Dedifferentiated amniotic fluid mesenchymal stem cell (primary cell): ENCODE measurements around the gene PLIN1.
A peak's percentile ranks its signal among the peaks of the same experiment; 100 is the strongest.

ENCODE experiments used
- DNase-seq: peaks from one replicate; pipeline ENCODE4 v3.0.0-alpha.2; 2016; ENCODE audit errors: extremely low spot score

Gene PLIN1

DNA sequence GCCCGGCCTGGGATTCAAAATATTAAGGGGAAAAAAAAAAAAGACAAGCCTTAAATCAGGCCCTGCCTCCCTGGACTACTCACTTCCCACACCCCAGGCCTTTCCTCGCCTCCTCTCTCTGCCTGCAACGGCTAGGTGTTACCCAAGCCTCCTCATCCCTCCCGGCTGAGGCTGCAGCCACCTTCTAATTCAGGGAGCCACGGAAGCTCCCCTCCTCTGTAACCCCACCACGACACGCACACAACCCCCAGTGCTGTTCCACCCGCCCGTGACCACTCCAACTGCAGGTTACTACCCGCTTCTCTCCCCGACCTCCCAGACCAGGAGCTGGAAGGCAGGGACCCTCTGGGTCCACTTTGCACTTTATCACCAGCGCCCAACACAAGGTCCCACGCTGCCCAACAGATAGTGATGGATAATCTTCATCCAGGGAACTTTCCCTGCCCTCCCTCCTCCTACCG is 24.8 kb downstream of the PLIN1 start:
- no peak for DNase-seq

DNA sequence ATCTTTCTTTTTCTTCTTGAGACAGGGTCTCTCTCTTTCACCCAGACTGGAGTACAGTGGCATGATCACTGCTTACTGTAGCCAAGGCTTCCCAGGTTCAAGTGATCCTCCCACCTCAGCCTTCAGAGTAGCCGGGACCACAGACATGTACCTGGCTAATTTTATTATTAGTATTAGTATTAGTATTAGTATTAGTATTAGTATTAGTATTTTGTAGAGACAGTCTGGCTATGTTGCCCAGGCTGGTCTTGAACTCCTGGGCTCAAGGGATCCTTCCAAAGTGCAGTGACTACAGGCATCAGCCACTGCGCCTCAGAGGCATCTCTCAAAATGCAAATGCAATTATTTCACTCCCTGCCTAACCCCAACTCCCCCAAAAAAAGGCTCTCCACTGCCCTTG is 25.6 kb downstream of the PLIN1 start:
- no peak for DNase-seq

- no peak for DNase-seq
These were observed 26.5 kb downstream of the PLIN1 start for GRCh38 chr15:89652666-89653065.

DNA sequence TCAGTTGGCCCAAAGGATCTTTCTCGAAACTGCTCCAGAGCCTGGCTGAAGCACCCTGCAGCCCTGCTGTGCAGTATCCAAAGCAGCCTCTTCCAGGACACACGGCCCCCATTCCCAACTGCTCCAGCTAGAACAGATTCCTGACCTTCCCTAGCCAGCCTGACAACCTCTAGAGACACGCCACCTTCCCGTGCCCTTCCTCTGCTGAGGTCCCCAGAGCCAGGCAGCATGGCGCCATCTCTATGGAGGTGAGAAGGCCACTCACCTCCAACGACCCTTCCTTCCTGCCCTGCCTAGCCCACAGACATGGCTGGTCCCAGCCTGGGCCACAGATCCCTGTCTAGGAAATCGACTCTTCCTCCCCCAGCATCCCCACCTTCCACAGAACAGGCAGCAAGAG is 27.0 kb downstream of the PLIN1 start:
- DNase-seq, result no peak

DNA sequence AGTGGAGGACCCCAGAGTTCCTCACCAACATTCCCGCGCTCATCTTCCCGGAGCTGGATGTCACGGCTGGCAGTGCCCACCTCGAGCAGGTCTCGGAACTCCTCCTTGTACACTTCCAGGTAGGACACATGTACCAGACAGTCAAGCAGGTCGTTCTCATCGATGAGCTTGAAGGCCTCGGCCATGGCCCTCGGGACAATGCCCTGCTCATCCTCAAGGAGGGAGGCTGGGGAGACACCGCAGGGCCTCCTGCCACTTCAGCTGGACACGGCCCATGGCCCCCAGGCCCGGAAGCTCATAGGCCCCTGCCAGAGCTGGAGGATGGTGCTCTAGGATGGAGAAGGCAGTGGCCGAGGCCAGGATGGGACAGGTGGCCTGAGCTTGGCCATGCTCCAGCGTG is 29.5 kb downstream of the PLIN1 start:
- no peak for DNase-seq

GRCh38 chr15:89649013-89649625 is 30.0 kb downstream of the PLIN1 start:
- DNase-seq, result no peak

DNA sequence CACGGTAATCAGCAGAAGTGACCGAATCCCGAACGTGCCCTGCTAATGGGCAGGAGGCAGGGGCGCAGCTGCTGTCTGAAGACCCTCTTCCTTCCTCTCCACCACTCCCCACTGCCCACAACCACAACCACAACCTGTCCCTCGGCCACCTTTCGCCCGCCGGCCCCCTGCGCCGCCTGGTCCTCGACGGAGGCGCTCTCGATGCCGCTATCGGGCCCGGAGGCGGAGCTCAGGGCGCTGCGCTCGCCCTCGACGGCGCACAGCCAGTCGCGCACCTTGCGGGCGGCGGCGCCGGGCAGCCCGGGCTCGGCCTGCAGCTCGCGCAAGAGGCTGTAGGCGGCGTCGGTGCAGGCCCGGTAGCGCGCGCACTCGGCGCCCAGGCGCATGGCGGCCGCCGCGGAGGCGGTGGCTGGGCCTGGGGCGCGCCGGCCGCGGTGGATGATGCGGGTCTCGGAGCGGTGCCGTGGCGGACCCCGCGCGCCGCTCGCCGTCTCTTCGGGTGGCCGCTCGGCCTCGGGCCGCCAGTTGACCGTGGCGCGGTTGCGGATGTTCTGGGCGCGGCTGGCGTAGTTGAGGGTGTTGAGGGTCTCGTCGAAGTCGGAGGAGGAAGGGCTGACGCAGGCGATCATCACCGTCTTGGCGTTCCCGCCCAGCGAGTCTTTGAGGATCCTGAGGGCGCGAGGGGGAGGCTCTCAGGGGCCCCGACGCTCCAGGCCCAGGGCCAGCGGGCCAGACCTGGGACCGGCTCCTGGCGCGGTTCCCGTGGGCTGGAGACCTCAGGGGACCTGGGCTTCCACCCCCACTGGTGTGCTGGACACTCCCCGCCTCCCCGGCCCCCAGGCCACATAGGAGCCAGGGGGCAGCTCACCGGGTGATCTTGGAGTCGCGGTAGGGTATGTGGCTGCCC is 30.8 kb downstream of the PLIN1 start:
- DNase-seq, result no peak

DNA sequence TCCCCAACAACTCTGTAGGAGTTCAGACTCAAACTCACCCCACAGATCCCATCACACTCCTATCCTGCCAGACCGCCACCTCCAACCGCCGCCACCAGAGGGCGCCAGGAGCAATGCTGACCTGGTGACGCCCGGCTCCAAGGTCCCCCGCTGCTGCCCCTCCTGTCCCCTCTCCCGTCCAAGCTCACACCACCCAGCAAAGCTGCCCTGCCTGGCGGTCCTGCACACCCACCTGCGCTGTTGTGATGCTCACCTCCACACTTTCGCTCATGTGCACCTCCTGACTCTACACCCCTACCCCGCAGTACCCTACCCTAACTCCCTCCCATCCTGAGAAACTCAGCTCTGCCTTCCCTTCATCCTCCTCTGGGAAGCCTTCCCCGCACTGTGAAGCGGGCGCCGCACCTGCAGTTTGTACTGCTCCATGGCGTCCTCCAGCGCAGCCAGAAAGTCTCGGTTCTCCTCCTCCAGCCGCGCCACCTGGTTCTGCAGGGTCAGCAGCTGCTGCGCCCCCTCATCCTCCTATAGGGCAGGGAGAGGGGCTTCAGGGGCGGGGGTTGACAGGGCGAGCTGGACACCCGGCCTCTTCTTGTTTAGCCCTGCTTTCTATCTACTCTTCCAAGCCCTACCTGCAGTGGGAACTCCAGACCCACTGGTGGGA is 31.8 kb downstream of the PLIN1 start:
- peak; percentile 27 for DNase-seq

GRCh38 chr15:89646416-89647141 is 32.6 kb downstream of the PLIN1 start:
- DNase-seq, result no peak

DNA sequence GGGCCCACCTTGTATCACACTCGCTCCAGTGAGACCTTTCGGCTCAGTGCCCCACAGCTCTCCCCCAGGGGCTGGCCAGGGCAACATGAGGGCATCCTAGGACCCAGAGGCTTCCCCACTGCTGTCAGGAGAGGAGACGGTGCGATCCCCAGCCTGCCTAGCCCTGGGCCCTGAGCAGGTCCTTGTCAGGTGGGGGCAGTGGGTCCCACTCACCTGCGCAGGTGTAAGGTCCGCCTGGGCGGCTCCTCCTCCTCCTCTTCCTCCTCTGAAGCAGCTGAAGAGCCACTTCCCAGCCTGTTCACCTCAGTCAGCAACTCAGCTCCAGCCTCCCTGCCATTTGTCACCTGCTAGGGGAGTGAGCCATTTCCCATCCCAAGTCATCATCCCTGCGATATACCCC is 33.5 kb downstream of the PLIN1 start:
- DNase-seq, result no peak

- DNase-seq, result no peak
These were observed 37.1 kb downstream of the PLIN1 start for GRCh38 chr15:89642106-89642505.

GRCh38 chr15:89641053-89641452 is 38.1 kb downstream of the PLIN1 start:
- no peak for DNase-seq

DNA sequence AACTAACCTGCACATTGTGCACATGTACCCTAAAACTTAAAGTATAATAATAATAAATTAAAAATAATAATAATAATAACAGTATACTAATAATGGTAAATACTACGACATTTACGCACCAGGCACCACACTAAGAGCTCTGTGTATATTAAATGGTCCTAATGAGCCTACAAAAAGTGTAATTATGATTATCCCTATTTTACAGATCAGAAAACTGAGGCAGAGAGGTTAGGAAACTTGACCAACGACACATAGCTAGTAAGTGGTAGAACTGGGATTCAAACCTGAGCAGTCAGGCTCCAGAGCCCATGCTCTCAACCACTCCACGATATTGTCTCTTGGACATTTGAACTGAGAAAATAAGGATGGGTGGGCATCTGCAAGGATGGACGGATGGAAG is 38.9 kb downstream of the PLIN1 start:
- no peak for DNase-seq

DNA sequence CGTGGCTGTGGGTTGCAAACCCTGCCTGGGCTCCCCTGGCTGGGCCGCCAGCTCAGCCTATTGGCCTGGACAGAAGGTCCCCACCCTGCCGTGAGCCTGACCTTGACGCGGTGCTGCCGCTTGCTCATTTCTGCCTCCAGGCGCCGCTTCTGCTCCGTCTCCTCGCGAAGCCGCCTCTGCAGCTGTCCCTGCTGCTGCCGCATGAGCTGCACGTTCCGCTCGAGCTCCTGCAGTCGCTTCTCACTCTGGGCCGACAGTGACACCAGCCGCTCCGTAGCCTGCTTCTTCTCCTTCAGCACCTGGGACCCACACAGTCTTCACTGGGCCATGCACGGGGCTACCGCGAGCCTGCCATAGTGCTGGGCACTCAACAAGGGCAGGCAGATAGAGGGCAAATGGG is 45.6 kb downstream of the PLIN1 start:
- DNase-seq, result no peak

DNA sequence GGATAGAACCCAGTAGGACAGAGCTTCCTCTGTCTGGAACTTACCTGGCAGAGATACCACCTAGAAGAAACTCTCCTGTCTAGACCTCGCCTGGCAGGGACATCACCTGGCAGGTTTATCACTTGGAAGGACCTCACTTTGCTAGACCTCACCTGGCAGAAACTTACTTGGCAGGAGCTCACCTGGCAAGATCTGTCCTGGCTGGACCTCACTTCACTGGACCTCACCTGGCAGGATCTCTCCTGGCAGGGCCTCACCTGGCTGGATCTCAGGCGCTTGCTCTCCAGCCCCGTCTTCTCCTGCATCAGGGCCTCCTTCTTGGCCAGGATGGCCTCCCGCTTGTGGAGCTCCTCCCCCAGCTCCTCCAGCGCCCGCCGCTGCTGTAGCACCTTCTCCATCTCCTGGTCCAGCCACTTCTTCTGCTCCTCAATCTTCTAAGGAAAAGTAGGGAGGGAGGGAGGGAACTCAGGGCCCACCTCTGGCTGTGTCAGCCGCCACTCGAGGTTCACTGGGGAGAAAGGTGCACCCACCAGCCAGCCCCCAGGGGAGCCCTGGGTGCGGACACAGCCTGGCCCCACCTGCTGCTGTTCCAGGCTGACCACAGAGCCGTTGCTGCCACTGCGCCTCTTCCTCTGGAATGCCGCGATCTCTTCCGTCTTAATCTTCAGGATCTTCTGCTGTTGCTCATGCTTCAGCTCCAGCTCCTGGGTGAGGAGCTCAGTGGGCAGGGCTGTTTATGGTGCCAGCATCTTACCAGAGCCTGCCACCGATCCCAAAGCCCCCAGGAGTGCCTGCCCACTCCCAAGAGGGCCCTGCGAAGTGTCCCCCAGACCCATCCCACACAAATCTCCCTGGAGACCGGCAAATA is 46.4 kb downstream of the PLIN1 start:
- DNase-seq, result no peak

DNA sequence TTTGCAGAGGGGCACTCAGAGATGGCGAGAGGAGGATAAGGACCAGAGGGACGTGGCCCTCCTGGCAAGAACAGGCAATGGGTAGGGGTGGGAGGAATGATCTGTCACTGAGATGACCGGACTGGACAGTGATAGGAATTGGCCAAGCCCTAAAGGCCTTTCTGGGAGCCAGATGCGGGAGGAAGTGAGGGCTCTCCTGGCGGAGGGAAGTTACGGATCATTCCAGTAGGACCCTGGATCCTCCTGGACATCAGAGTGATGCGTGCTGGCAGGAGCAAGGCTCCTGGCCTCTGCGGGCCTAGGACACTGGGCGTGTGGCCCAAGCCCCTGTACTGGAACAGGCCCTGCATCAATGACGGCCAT is 47.3 kb downstream of the PLIN1 start:
- DNase-seq, result no peak

DNA sequence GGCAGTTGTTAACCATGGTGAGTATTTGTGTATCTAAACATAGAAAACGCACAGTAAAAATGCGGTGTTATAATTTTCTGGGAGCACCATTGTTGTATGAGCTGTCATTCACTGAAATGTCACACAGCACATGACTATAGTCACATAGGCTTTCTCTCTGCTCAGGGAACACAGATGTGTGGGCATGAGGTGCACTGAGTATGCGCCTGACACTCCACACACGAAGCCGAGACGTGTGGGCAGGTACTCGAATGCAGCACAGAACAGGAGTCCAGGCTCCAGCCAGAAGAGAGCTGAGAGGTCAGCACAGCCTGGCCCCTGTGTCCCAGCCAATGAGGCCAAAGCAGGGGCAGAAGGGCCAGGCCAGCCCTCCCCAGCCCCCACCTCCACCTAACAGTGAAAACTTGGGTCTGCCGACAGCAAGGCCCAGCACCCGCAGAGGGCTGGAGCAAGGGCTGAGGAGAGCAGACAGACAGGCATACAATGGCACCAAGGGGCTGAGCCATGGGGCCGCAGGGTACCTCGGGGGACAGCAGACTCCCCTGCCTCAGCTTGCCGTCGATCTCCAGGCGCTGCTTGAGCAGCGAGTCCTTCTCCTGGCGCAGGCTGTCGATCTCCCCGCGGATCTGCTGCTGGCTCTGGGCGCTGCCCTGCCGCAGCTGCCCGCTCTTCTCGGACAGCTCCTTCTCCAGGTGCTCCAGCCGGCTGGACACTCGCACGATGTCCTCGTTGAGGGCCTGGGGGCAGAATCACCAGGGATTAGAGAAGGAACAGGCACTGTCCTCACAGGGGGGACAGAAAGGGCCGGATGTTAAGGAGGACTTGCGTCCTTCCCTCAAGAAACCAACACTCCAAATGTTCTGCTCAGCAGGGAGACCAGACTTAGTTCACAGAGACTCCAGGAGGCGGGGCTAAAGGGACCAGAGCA is 47.9 kb downstream of the PLIN1 start:
- no peak for DNase-seq

DNA sequence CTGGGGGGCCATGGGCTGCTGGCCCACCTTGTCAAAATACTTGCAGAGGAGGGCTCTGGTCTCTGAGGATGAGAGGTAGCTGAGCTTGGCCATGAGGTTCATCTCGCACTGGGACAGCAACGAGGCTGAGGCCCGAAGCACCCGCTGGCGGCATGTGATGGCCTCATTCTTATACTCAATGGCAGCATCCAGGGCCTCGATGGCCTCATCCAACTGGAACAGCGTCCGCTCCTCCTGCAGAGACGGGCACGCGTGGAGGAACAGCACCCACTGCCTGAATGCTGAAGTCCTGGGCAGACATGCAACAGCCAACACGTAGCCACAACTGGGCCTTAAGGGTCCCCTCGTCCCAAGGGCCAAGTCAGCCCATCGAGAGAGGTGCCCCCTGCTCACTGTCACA is 48.9 kb downstream of the PLIN1 start:
- no peak for DNase-seq

GRCh38 chr15:89629829-89630228 is 49.3 kb downstream of the PLIN1 start:
- no peak for DNase-seq
